Measurements from ENCODE around the gene EXOG.
A peak's percentile ranks its signal among the peaks of the same experiment; 100 is the strongest.

Gene EXOG

GRCh38 chr3:38473229-38473628 is 22.9 kb upstream of the EXOG start:
- DNase-seq (ENCODE audit: low read depth) = no peak

GRCh38 chr3:38474928-38475605 is 21.1 kb upstream of the EXOG start:
- no peak for DNase-seq (ENCODE audit: low read depth)

GRCh38 chr3:38475716-38476115 is 20.4 kb upstream of the EXOG start:
- no peak for DNase-seq (ENCODE audit: low read depth)

GRCh38 chr3:38476157-38476756 is 19.9 kb upstream of the EXOG start:
- DNase-seq (ENCODE audit: low read depth) = no peak

GRCh38 chr3:38477057-38477820 is 18.9 kb upstream of the EXOG start:
- DNase-seq (ENCODE audit: low read depth) = no peak

- no peak for DNase-seq (ENCODE audit: low read depth)
Measured at GRCh38 chr3:38477839-38478450, 18.2 kb upstream of the EXOG start.

- no peak for DNase-seq (ENCODE audit: low read depth)
Measured at GRCh38 chr3:38478901-38479300, 17.2 kb upstream of the EXOG start.

DNA sequence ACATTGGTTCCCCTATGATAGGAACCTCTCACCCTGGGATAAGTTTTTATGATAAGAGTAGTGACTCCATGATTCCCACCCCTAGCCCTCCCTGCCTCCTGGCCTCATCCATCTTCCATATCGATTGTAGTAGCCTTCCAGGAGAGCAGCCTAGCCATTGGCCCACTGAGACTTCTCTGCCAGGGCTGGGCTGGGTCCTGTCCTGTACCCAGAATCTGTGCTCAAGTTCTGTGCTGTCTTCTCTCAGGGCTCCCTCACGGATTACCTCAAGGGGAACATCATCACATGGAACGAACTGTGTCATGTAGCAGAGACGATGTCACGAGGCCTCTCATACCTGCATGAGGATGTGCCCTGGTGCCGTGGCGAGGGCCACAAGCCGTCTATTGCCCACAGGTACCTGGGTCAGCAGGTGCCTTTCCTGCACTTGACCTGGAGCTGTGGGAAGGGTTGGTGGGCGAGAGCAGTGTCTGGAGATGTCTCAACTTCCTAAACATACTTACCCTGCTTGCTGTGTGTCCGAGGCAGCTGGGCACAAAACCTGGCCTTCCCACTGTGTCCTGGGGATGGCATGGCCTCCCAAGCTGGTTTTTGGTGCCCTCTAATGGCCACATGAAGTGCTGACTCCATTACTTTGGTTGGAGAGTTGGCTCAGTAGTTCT is 16.6 kb upstream of the EXOG start:
- peak; percentile 19 for DNase-seq (ENCODE audit: low read depth)

DNA sequence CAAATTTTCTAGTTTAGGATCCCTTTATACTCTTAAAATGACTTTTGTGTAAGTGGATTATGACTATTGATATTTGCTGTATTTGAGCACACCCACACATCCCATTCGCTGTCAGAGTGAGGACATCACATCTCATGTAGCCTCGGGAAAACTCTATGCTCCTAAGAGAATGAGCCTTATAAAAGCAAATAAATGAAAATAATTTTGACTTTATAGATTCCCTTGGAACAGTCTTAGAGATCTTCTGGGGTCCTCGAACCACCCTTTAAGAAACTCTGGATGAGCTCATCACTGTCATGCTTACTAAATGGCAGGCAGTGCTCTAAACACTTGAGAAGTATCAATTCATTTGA is 16.1 kb upstream of the EXOG start:
- no peak for DNase-seq (ENCODE audit: low read depth)

DNA sequence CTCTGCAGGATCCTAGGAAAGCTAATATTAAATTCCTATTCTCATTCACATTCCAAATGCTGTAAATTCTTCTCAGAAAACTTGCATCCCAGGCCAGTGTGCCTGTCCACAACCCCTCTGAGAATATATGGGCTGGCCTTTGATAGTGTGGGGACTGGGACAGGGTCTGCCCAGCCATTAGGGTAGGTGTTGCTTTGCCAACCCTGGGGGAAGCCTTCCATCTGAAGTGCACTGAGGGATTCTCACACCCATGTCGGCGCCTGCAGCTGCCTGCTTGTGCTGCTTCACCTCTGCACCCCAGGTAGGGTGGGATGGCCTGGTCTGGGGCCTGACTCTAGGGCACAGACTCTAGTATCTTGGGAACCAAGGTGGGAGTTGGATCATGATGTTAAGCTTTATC is 15.2 kb upstream of the EXOG start:
- no peak for DNase-seq (ENCODE audit: low read depth)

GRCh38 chr3:38482951-38483350 is 13.2 kb upstream of the EXOG start:
- no peak for DNase-seq (ENCODE audit: low read depth)

- no peak for DNase-seq (ENCODE audit: low read depth)
Measured at GRCh38 chr3:38487323-38487722, 8.8 kb upstream of the EXOG start.

DNA sequence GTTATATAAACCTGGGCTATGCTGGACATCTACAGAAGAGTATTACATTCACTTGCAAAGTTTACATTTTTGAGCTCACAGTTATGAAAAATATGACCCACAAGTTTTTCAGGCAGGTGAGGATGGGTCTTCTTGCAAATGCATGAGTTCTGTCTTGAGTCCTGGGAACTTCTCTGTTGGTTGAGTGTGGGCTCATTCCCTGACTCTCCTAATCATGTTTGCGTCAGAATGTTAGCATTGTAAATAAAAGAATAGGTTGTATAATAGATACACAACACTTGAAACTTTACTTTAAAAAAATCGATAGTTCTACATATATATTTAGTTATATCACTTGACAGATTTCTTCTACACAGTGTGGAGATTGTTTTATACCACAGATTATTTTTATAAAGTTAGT is 7.2 kb upstream of the EXOG start:
- DNase-seq (ENCODE audit: low read depth) = no peak

DNA sequence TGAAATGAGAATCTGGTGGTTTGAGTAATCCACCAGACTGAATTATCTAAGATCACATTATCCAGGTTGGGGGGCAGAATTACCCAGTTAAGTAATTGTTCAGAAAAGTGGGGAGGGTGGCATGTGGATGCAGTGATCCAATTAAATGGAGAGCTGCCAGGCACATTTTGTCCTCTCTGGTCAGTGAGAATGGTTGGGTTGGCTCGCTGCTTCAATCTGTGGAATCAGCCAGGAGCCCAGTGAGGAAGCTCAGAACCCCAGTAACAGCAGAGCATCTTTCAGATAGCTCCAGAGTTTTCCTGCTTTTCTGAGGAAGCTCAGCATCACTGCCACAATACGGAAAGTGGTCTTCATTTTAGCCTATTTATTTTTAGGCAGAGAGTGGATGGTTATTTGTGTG is 6.4 kb upstream of the EXOG start:
- DNase-seq (ENCODE audit: low read depth) = no peak

DNA sequence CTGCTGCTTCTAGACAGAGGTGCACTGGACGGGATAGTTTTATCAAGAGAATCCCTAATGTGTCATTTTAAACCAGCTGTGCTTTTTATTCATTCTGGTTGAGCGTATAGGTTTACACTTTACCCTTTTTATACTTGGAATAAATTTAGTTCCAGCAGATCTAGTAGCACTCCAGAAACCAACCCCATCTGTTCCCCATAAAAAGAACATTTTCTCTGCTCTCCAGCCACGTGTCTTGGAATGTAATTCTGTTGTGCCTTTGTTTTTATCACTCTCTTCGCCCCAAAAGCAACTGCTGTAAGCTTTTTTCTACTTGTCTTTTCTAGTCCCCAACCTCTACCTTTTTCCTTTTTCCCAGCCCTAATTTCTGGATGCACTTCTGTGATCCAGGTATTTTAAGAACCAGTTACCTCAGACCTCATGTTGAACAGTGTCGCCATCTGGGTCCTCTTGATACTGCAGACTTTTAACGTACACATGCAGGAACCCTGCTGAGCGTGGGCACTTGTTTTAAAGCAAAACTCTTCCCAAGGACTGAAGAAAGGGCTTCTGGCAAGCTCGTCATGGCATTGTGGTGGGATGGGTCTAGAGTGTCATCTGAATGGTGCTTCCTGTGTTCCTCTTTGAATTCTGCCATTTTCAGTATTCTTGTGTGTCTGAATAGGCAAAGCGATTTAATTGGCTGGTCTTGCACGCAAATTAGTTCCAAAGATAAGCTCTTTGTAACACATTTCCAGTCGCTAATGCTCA is 5.7 kb upstream of the EXOG start:
- no peak for DNase-seq (ENCODE audit: low read depth)

DNA sequence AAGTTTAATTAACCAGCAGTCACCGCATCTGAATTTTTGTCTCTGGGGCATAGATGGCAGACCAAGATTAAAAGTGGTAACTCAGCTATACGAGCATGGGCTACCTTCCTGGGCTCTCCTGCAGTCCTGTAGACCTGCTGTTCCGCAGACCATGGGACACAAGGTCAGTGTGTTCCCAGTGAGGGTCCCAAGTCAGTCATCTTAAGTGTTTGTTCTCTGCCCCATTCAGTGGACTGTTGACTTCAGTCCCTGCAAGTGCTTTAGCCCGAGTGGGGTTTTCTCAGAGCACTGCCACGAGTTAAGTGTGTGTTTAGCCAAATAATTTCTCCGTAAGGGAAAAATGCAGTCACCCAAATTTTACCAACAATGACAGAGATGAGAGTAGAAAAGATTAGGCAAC is 4.9 kb upstream of the EXOG start:
- DNase-seq (ENCODE audit: low read depth) = no peak

DNA sequence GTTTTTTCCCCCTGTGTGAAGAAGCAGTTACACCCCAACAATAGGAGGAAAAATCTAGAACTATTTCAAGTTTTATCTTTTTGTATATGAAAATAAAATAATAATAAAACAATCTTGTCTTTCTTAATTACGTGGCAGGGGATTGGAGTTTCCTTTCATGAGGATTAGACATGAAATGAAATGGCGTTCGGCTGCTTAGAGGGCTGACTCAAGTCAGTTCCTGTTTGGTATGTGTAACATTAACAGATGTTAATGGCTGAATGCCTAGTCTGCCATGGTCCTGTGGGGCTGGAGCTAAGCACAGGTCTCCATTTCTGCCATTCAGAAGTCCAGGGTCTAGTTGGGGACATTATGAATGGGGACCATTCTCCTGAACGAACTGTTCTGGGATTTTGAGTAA is 3.1 kb upstream of the EXOG start:
- DNase-seq (ENCODE audit: low read depth) = no peak

GRCh38 chr3:38497031-38497430 is 891 bp downstream of the EXOG start:
- no peak for DNase-seq (ENCODE audit: low read depth)

DNA sequence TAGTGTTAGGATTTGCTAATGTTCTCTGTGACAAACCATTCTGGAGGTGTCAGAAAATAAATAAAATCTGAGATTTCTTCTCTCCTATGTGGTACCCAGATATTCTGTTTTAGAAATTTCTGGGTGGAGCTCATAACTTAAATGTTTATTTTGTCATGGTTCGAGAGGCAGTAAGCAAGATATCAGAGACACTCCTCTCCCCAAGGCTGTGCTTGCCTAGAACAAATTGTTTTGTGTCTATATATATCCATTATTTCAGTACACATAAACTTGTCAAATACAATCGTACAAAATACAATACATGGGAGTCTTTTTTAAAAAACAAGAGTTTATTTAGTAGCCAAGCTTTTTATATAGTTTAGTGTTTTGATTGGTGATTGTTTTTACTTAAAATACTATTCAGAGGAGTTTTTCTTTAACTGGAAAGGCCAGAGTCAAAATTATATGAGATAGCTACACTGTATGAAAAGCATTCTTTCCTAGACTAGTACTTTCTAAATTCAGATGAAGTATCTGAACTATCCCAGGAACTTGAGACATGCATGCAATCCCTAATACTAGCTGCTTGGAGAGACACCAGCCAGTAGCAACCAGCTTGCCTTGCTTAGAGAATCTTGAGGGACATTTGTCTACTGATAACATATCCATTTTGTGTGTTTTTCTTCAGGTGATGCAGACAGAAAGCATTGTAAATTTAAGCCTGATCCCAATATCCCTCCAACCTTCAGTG is 4.7 kb downstream of the EXOG start:
- no peak for DNase-seq (ENCODE audit: low read depth)

- DNase-seq (ENCODE audit: low read depth) = no peak
Measured at GRCh38 chr3:38507120-38507519, 11.0 kb downstream of the EXOG start.

GRCh38 chr3:38509732-38510131 is 13.6 kb downstream of the EXOG start:
- DNase-seq (ENCODE audit: low read depth) = no peak

Data from activated T-cell treated with anti-CD3 and anti-CD28 coated beads for 48 hours (primary cell).